Fibroblast of skin of back (primary cell): ENCODE measurements around the gene TSPO2.
A peak's percentile ranks its signal among the peaks of the same experiment; 100 is the strongest.

Experiments used
- DNase-seq: peaks from one replicate; pipeline ENCODE4 v3.0.0-alpha.2; 2013

Gene TSPO2

DNA sequence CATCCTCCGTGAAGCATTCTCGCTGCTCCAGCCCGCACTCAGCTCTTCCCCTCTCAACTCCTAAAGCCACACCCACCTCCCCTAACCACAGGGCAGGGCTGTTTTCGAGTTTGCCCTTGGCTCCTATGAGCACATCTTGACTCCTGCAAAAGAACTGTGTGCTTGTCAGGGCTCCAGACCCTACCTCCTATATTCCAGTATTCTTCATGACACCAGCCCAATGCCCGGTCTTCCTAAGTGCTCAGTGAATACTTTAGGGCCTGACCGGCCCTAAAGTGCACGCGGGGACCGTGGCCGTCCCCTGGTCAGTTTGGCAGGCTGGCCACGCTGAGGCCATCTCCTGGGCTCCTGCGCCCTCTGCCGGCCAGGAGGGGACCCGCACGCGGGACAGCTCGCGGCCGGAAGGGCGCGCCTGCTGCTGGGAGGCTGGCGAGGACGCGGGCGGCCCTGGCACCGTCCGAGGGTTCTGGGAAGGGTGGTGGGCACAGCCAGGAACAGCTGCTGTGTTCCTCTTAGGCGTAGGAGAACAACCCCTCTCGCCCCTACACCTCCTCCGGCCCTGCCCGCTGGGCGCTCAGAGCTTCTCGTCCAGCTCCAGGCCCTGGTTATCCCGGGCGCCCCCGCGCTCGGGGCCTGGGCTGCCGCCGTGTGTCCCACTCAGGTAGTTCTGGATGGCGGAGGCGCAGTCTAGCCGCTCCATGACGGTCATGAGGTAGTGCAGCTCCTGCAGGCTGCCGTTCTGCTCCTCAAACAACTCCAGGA is 14.3 kb upstream of the TSPO2 start:
- DNase-seq, result peak; percentile 65

DNA sequence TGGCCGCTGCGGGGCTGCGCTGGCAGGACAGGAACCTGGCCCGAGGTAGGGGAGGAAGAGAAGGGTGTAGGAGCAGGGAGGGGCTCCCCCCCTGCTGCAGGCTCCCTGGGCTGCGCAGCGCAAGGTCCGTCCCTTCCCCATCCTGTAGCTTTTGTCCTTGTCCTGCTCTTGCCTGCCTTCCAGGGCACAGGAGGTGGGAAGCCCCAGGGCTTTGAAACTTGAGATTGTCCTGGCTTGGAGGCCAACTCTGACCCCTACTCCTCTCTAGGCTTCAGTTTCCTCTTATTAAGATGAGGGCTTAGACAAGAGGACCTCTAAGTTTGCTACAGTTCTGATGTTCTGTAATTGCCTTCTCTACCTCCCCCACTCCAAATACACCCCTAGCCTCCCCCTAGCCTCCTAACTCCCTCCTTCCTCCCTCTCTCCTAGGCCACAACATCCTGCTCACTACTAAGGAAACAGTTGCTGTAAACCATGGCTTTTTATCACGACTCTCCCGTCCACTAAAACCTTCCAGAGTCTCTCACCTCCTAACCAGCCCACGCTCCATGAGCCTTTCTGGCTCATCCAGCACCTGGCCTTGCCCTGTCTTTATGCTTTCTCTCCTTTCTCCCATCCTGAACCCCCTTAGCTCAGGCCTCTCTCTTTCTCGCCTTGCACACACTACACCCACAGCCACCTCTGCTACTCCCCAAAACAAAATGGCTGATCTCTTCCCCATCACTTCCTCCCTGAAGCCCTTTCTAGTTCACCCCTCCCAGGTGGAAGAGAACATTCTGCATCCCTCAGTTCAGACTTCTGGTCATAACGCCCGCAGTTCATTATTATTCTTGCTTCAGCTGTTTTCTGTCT is 13.5 kb upstream of the TSPO2 start:
- no peak for DNase-seq

- no peak for DNase-seq
Measured at GRCh38 chr6:41032830-41033229, 9.4 kb upstream of the TSPO2 start.

DNA sequence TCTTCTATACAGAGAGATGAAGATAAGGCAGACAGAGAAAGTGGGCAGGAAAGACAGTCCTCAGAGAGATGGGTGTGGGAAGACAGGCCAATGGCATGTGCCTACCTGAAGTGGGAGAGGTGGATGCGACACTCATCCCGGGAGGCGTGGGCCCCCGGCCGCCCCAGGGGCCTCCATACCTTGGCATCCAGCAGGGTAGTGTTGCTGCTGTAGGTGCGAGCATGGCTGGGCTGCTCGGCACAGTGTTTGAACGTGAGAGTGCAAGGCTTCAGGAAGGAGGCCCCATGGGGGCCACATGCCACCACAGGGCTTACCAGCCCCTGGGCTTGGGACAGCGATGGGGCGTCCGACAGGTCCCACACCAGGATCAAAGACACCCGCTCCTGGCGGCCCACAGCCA is 8.5 kb upstream of the TSPO2 start:
- no peak for DNase-seq

DNA sequence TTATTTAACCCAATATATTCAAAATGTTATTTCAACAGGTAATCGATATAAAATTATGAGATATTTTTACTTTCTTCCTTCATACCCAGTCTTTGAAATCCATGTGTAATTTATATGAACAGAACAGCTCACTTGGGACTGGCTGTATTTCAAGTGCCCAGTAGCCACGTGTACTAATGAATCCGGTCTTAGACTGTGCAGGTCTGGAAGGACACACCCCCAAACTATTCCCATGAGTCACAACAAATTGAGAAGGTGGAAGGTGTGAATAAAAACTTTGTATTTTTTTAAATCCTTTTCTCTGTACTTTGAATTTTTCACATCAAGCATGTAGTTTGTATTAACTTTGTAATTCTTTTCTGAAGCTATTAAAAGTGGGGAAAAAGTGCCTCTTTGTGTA is 6.1 kb upstream of the TSPO2 start:
- no peak for DNase-seq

DNA sequence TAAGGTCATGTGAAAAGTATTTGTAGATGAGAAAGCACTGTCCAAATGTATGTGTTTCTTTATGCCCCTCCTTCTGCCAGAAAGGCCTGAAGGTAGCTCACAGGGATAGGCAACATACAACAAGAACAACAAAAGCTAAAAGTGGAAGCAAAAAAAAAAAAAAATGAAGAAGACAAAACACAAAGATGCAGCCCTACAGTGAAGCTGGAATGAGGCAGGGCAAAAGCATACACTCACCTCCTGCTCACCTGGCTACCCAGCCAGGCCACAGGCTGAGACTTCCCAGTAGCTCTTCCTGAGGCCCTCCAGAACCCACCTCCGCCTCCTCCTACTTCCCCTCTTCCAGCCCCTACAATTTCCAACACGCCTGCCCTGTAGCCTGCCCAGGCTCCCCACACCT is 5.7 kb upstream of the TSPO2 start:
- DNase-seq, result no peak

DNA sequence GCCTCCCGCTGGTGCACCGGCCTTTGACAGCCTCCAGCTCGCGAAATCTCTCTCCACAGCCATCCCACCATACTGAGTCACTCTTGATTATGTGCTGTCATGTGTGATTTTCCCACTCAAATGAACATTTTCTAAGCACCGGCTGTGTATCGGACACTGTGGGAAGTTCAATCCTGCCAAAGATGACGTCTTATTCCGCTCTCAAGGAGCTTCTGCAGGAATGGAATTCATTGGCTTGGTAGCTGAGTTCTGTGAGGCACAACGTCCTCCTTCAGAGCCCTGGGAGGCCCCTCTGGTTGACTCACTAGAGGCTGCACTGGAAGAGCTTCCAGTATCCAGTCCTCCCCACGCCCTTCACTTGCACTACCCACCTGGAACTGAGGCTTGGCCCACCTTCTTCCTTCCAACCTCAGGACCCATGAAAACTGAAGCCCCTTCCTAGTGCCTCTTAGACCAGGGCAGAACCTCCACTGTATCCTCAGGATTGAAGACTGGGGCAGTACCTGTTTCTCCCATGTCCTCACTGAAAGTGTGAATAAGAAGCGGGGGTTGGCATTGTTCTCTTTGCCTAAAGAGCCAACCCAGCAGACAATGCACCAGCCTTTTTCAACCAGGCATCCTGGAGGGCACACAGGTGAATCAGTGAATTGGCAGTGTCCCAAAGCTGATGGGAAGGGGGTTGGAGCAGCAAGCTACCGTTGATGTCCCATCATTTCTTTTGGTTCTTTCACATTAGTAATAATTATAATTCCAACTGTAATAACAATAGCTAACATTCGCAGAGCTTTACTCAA is 5.0 kb upstream of the TSPO2 start:
- DNase-seq, result no peak

GRCh38 chr6:41038205-41038604 is 4.1 kb upstream of the TSPO2 start:
- DNase-seq, result no peak

GRCh38 chr6:41039060-41039998 is 2.9 kb upstream of the TSPO2 start, which contains the start of gene UNC5CL:
Gene UNC5CL (minus strand): TSS chr6:41039221. CDS start chr6:41035074, 4,147 bp downstream.
- DNase-seq, result no peak

DNA sequence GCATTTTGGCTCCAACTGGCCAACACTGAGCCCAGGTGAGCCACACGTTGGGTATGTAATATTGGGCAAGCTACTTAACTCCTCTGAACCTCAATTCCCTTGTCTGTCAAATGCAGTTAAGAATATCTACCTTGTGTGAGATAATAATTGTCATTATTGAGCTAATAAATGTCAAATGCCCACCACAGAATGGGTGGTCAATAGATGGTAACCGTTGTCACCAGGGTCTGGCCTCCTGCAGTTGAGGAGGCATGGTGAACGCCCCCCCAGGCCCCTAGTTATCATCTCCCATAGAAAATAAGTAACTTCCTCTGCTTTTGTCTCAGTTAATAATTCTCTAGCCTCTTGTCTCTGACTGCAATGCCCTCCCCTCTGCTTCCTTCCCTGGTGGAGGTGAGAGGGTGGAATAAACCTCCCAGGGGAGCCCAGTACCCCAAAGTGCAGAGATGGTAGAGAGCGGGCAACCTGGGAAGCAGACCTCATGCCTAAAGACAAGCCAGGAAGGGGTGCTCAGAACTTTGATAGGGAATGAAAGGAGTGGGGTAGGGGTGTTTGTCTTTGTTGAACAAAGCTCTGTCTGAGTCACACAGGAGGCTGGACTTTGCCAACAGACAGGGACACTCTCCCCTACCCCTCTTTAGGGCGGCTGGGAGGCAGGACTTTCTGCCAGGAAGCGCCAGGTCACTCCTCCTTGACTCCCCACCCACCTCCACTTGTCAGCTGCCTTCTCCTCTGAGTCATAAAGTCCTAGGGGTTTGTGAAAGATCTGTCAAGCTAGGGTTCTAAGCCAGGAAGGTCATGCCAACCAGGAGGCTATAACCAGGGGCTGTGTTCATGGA is 1.9 kb upstream of the TSPO2 start:
- DNase-seq, result peak; percentile 21

DNA sequence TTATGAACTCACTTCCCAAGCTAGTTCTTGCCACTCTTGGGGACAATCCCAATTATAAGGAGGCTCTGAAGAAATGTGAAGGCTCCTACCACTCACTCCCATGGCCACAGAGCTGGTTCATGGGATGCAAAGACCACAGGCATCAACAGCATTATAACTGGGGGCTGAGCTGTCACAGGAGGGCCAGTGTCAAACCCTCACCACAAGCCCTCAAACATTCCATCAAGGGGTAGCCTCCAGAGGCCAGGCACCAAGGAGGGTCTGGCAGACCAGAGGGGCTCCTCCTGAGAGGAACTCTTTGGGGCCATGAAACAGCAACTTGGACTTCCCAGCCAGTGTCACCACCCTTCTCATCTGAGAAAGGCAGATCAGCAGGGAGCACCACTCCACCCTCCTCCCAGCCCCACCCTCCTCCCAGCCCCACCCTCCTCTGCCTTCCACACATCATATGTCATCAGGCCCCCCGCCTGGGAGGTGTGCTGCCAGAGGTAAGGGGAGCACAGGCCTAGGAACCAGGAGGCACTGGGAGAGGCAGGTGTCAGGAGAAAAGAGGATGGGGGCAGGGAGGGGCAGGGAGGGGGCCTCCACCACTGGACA is 1.2 kb upstream of the TSPO2 start:
- DNase-seq, result no peak

GRCh38 chr6:41043151-41043550 is 884 bp downstream of the TSPO2 start:
- DNase-seq, result no peak

- no peak for DNase-seq
Measured at GRCh38 chr6:41045664-41046063, 3.4 kb downstream of the TSPO2 start.

DNA sequence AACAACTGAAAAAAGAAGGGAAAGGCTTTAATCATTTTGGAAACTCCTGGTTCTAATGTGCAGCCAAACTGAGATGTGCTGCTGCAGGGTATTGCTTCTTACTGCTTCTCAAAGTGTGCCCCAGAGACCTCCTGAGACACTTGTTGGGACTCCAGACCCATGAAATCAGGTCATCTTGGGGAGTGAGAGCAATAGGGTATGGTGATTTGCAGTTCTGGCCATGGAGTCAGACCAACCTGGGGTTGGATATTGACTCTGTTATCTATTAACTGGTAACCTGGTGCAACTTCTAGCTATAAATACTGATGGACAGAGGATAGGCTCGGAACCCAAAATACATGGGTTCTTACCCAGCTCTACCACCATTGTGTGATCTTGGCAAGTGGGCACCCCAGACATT is 3.8 kb downstream of the TSPO2 start:
- DNase-seq, result no peak

DNA sequence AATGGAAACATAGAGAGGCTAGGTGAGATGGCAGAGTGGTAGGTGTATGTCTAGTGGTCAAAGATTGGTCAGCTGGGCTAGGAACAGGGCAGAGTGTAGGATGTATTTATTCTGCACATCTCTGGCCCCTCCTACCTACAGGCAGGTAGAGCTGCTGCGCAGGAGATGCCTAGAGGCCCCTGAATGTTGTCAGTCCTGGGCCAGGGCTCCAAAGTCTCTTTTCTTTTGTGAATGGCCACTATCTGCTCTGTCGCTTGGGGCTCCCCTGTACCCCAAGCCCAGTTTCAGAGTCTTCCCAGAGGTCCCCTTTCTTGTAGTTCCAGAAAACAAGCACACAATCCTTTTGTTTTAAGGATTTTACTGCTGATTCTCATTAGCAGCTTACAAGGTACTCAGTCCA is 5.0 kb downstream of the TSPO2 start:
- DNase-seq, result no peak

DNA sequence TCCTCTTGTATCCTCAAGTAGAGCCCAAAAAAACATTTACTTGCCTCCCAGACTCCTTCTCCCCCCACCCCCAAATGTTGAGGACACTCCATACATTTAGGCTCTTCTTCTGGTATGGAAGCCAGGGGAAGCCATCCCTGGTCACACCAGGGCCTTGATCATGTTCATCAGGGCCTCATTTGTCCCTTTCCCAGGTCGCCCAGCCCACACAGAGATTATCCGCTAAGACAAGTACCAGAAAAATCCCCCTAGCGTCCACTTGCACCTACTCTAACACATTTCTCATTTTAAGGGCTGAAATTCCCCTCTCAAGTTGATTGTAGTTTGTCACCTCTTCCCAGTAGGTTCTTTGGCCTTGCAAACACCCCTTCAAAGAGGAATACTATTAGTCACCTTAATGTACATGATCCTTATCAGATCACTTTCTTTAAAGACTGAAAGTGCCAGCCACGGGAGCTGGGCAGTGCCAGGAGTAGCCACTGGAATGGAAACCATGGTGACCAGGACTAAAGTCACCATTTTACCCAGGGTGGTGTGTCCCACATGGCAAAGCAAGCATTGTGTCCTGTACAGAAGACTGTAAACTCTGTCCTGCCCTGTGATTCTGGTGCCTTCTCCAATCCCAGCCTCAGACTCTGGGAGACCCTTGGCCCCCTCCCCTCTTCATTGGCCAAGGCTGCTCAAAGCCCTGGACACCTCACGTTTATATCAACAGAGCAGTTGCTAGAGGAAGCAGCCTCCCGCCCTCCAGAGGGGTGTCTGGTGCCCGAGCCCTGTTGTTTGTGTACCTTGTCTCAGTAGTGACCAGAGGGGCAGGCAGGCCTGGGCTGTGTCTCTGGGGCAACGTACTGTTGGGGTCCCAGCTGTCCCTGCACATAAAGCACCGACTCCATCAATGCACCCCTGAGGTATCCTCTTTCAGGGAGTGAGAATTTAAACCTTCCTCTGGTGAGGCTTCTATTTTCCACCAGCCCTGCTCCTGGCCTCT is 5.8 kb downstream of the TSPO2 start:
- DNase-seq, result no peak

- no peak for DNase-seq
Measured at GRCh38 chr6:41049521-41049920, 7.3 kb downstream of the TSPO2 start.

GRCh38 chr6:41049955-41050354 is 7.7 kb downstream of the TSPO2 start:
- no peak for DNase-seq

- no peak for DNase-seq
Measured at GRCh38 chr6:41050536-41050935, 8.3 kb downstream of the TSPO2 start.
